RWPE1 (cell line): ENCODE measurements around the gene BCL2L11.
A peak's percentile ranks its signal among the peaks of the same experiment; 100 is the strongest.

ENCODE experiments used
- CTCF ChIA-PET: fragments of 350-600 bp; sonication (Branson Sonifier 250); formaldehyde crosslinking; extraction: SDS; loops from one replicate; lab custom pipeline; 2021; lab: Yijun Ruan, JAX
- POLR2A ChIA-PET: fragments of 400-600 bp; formaldehyde crosslinking; extraction: SDS; loops from one replicate; lab custom pipeline; 2020; ENCODE audit warnings: antibody characterized with exemption; ENCODE audit not compliant: low non-redundant PET; lab: Yijun Ruan, JAX
- DNase-seq: peaks from one replicate; pipeline ENCODE4 v3.0.0; 2012; ENCODE audit warnings: low spot score
- H3K27ac ChIP-seq: fragments of 450-650 bp; 2 replicates; pipeline ENCODE4 v1.5.1; 2017
- TF ChIP-seq, protein P1 (sequence below): fragments of 450-650 bp; conservative IDR thresholded peaks from 2 replicates; pipeline ENCODE4 v1.5.1; 2017; ENCODE audit warnings: low read depth, mild to moderate bottlenecking

Gene BCL2L11

DNA sequence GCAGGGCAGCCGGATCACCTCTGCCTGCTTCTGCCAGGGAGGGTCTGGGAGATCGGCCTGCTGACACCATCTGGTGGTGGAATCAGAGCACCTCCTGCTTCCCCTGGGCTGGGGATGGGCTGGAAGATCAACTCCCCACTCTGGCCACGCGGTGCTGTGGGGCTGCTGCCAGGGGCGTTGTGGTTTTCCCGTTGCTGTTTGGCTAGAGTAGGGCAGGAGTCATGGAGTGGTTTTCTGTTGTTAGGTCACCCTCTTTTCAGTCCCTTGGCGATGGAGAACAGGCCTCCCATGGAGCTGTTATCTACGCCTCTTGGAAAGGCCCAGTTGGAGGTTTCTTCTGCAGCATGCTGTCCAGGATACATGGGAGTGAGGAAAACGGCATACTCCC lies 15.2 kb downstream of the BCL2L11 start:
- ChIA-PET POLR2A (interaction anchor here (0.7 kb wide), 1 partner anchor 8 kb away, joined by 3 read pairs; no protein-coding TSS in a partner anchor), CTCF (no interaction called here)
- DNase-seq: no peak
- TF ChIP-seq, protein P1, sequence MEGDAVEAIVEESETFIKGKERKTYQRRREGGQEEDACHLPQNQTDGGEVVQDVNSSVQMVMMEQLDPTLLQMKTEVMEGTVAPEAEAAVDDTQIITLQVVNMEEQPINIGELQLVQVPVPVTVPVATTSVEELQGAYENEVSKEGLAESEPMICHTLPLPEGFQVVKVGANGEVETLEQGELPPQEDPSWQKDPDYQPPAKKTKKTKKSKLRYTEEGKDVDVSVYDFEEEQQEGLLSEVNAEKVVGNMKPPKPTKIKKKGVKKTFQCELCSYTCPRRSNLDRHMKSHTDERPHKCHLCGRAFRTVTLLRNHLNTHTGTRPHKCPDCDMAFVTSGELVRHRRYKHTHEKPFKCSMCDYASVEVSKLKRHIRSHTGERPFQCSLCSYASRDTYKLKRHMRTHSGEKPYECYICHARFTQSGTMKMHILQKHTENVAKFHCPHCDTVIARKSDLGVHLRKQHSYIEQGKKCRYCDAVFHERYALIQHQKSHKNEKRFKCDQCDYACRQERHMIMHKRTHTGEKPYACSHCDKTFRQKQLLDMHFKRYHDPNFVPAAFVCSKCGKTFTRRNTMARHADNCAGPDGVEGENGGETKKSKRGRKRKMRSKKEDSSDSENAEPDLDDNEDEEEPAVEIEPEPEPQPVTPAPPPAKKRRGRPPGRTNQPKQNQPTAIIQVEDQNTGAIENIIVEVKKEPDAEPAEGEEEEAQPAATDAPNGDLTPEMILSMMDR: no peak
- no peak overlapping the region for H3K27ac ChIP-seq

DNA sequence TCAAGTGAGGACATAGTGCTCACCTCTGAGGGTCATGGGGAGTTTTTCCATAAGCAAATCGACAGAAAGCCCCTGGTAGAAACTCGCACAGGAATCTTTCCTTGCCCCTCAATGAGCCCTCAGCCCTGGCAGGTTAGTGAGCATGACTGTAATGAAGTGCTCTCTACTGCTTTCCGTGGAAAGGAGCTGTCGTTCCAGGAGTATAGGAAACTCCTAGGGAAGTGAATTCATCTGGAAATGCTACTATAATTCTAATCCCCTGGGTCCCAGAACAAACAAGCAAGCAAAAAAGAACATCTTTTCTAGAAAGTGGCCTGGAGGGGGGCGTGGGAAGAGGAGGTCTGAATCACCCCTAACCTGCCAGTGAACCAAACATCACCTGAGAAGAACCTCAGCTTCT lies 18.1 kb downstream of the BCL2L11 start:
- TF ChIP-seq, protein P1: no peak
- H3K27ac ChIP-seq: no peak overlapping the region
- ChIA-PET POLR2A (no interaction called here), CTCF (interaction anchor here (0.6 to 0.9 kb wide), 2 partner anchors 9 to 53 kb away, joined by 3 to 6 read pairs; no protein-coding TSS in a partner anchor)
- no peak for DNase-seq

DNA sequence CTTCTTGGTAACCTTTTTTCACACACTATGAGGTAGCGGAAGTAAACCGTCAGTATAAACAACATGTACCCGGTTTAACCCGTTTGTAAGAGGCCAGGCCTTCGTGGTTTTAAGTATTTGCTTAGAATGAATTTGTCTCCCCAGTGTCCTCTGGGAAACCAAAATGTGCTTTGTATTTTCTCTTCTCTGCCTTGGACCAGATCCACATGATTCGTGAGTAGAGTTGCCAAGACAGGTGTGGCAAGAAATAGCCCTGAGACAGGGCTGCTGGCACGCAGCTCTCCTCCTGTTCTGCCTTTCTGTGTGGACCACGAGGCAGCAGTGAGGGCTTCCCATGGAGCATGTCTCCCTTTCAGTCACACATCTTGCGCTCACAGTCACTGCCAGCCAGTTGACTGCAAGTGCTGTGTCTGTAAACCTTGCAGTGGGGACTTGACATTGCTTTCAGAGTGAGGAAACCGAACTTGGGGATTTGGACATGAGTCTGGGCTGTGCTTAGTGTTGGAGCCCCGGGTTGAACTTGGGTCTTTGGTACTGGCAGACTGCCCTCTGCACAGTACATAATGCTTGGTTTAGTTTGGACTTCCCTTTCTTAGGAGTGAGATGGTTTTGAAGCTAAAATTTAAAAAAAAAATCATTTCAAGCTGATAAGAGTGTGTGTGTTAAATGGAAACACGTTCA lies 19.1 kb downstream of the BCL2L11 start:
- no peak for DNase-seq
- CTCF ChIA-PET: no interaction called here
- TF ChIP-seq, protein P1: no peak
- peak overlapping the region; percentile 62 for H3K27ac ChIP-seq
- POLR2A ChIA-PET: no interaction called here

DNA sequence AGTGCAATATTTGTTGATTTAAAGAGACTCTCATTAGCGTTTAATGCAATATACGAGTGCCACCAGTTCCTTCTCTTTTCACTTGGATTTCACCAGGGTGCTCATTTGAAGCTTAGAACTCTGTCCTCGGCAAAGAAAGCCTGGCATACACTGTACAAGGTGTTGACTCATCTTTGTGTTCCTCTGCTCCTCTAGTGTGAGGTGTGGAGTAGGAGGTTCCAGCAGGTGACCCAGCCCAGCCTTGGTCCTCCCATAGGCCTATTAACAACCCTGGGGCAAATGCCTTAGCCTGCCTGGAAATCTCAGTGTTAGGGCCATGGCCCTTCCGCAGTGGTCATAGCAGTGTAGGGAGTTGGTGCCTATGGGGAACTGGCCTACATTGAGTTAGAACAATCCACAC lies 20.1 kb downstream of the BCL2L11 start:
- H3K27ac ChIP-seq: no peak overlapping the region
- DNase-seq: no peak
- ChIA-PET CTCF (no interaction called here), POLR2A (no interaction called here)
- TF ChIP-seq, protein P1: no peak

DNA sequence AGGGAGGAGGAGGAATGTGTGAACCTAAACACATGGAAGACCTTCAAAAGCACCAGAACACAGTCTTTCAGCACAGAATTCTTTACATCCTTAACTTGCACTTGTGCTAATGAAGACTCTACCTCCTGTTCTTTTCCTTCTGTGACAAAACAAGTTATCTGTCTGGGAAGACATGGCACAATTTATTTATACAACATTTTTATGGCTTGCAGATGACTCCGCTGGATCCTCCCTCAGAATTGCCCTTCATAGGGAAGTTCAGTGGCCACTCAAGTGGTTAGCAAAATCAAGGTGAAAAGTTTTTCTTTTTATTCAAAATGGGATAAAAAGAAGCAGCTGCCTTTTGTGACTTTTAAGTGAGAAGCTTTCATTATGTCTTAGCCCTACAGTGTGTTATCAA lies 21.4 kb downstream of the BCL2L11 start:
- no peak for DNase-seq
- ChIA-PET POLR2A (no interaction called here), CTCF (no interaction called here)
- TF ChIP-seq, protein P1: no peak
- no peak overlapping the region for H3K27ac ChIP-seq

DNA sequence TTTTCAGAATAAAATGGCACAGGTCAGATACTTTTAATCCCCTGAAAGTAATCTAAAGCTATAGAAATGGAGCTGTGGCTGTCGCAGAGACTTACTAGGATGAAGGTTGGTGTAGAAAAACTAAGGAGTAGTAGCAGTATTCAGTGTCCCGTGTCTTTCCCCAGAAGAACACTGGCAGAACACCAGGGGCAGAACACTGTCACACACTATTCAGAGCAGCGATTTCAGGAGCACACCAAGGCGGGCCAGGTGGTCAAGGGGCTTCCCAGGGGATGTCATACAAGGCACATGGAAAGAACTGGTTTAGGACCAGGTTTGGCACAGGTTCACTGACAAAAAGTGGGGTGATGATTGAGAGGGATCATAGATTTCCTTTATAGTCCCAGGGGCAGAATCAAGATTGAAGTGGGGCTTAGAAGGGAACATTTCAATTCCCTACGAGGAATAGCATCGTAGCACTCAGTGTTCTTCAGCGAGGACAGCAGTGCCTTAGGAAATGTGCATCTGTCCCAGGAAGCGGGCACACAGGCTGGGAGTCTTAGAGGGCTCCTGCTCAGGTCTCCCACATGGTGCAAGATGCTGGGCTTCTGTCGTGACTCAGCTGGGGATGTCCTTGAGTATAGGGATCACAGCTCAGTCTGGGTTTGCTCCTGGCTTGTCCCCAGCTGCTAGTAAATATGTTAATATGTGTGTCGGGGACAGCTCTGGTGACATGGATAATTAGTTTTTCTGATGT lies 22.6 kb downstream of the BCL2L11 start:
- H3K27ac ChIP-seq: no peak overlapping the region
- ChIA-PET POLR2A (no interaction called here), CTCF (no interaction called here)
- DNase-seq: no peak
- TF ChIP-seq, protein P1: no peak
